ENCODE results near the gene RAB27B.

RAB27B gene, protein sequence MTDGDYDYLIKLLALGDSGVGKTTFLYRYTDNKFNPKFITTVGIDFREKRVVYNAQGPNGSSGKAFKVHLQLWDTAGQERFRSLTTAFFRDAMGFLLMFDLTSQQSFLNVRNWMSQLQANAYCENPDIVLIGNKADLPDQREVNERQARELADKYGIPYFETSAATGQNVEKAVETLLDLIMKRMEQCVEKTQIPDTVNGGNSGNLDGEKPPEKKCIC

DNA sequence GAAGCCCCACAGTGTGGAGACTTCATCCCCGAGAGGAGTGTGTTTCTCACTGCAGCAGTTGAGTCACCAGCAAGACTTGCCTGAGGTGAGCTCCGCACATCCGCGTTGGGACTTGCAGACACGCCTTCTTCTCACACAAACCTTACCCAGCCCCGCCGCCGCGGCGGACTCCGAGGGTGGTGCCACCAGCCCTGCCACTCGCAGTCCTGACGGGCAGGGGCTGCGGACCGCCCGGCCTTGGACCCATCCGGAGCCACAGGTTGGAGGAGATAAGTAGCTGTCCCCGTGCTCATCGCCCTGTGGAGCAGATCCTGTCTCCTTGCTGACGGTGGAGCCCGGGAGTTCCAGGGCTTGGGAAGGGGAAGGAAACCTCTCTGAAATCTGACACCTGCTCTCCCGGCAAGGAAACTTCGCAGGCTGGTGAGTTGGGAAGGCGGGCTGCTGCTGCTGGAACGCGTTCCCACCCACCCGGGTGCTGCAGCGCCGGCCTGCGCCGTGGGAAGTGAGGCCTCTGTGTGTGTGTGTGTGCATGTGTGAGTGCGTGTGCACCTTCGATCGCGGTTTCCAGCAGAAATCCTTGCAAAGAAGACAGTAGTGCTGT lies at the start of gene RAB27B:
RAB27B (plus strand) TSS at position 197 of the 601 bp plus-strand sequence. CDS start 49,109 bp downstream, outside the sequence.
- peak within 1 kb of the TSS; percentile 48 for H3K9ac ChIP-seq (ENCODE audit: insufficient read length)
- no peak for DNase-seq (ENCODE audit: low read depth, low spot score)
- H3K9me3 ChIP-seq (ENCODE audit: low read depth, low read length): no peaks in the 10 kb centered on the region
- TF ChIP-seq EZH2 (IDR thresholded peaks at IDR 0.05) (no peak), FOXP2 (optimal IDR thresholded peaks at IDR 0.05; ENCODE audit: control extremely low read depth, extremely low read length, insufficient read depth) (no peak), POLR2AphosphoS5 (IDR thresholded peaks at IDR 0.05; ENCODE audit: borderline replicate concordance, low read depth, low read length) (no peak)
- H3K36me3 ChIP-seq (ENCODE audit: insufficient read depth, low read length): no peaks in the 10 kb centered on the region
- H3K4me3 ChIP-seq: peak within 1 kb of the TSS; percentile 81
- no peak within 1 kb of the TSS for H3K27ac ChIP-seq

DNA sequence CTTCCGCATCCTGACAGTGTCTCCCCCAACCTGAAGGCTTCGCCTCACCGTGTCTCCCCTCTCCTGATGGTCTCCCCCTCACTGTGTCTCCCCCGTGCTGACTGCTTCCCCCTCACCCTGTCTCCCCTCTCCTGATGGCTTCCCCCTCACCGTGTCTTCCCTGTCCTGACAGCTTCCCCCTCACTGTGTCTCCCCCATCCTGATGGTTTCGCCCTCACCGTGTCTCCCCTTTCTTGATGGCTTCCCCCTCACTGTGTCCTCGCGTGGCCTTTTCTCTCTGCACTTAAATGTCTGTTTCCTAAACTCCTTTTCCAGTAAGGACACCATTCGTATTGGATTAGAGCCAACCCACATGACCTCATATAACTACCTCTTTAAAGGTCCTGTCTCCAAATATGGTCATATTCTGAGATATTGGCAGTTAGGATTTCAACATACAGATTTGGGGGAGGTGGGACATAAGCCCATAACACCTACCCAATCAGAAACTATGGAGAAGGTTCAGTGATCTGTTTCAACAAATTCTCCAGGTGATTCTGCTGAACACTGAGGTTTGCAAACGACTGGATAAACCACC lies 47.9 kb upstream of the RAB27B start:
- Histone ChIP-seq H3K9me3 (ENCODE audit: low read depth, low read length) (no peaks in the 10 kb centered on the region), H3K4me3 (no peak overlapping the region), H3K9ac (ENCODE audit: insufficient read length) (no peak overlapping the region), H3K27ac (no peak overlapping the region), H3K36me3 (ENCODE audit: insufficient read depth, low read length) (no peaks in the 10 kb centered on the region)
- TF ChIP-seq POLR2AphosphoS5 (IDR thresholded peaks at IDR 0.05; ENCODE audit: borderline replicate concordance, low read depth, low read length): no peak
- TF ChIP-seq EZH2 (IDR thresholded peaks at IDR 0.05): no peak
- no peak for TF ChIP-seq FOXP2 (optimal IDR thresholded peaks at IDR 0.05; ENCODE audit: control extremely low read depth, extremely low read length, insufficient read depth)
- DNase-seq (ENCODE audit: low read depth, low spot score): no peak

GRCh38 chr18:54780970-54781369 lies 47.3 kb upstream of the RAB27B start:
- Histone ChIP-seq H3K27ac (no peak overlapping the region), H3K4me3 (no peak overlapping the region), H3K9ac (ENCODE audit: insufficient read length) (no peak overlapping the region), H3K9me3 (ENCODE audit: low read depth, low read length) (no peaks in the 10 kb centered on the region), H3K36me3 (ENCODE audit: insufficient read depth, low read length) (no peaks in the 10 kb centered on the region)
- DNase-seq (ENCODE audit: low read depth, low spot score): no peak
- TF ChIP-seq POLR2AphosphoS5 (IDR thresholded peaks at IDR 0.05; ENCODE audit: borderline replicate concordance, low read depth, low read length) (no peak), EZH2 (IDR thresholded peaks at IDR 0.05) (no peak), FOXP2 (optimal IDR thresholded peaks at IDR 0.05; ENCODE audit: control extremely low read depth, extremely low read length, insufficient read depth) (no peak)

- Histone ChIP-seq H3K9ac (ENCODE audit: insufficient read length) (no peak overlapping the region), H3K36me3 (ENCODE audit: insufficient read depth, low read length) (no peaks in the 10 kb centered on the region), H3K27ac (no peak overlapping the region), H3K9me3 (ENCODE audit: low read depth, low read length) (no peaks in the 10 kb centered on the region), H3K4me3 (no peak overlapping the region)
- TF ChIP-seq POLR2AphosphoS5 (IDR thresholded peaks at IDR 0.05; ENCODE audit: borderline replicate concordance, low read depth, low read length) (no peak), EZH2 (IDR thresholded peaks at IDR 0.05) (no peak), FOXP2 (optimal IDR thresholded peaks at IDR 0.05; ENCODE audit: control extremely low read depth, extremely low read length, insufficient read depth) (no peak)
- DNase-seq (ENCODE audit: low read depth, low spot score): no peak
Measured at GRCh38 chr18:54783139-54783538, 45.1 kb upstream of the RAB27B start.

- H3K36me3 ChIP-seq (ENCODE audit: insufficient read depth, low read length): no peaks in the 10 kb centered on the region
- no peak overlapping the region for H3K27ac ChIP-seq
- TF ChIP-seq FOXP2 (optimal IDR thresholded peaks at IDR 0.05; ENCODE audit: control extremely low read depth, extremely low read length, insufficient read depth): no peak
- TF ChIP-seq EZH2 (IDR thresholded peaks at IDR 0.05): no peak
- H3K9ac ChIP-seq (ENCODE audit: insufficient read length): no peak overlapping the region
- DNase-seq (ENCODE audit: low read depth, low spot score): no peak
- H3K4me3 ChIP-seq: no peak overlapping the region
- H3K9me3 ChIP-seq (ENCODE audit: low read depth, low read length): no peaks in the 10 kb centered on the region
Measured at GRCh38 chr18:54786206-54786605, 42.1 kb upstream of the RAB27B start.

- no peak overlapping the region for H3K4me3 ChIP-seq
- H3K9me3 ChIP-seq (ENCODE audit: low read depth, low read length): no peaks in the 10 kb centered on the region
- H3K36me3 ChIP-seq (ENCODE audit: insufficient read depth, low read length): no peaks in the 10 kb centered on the region
- peak overlapping the region; percentile 30; the same call in 1 of the 2 replicates for H3K27ac ChIP-seq
- TF ChIP-seq EZH2 (IDR thresholded peaks at IDR 0.05) (no peak), FOXP2 (optimal IDR thresholded peaks at IDR 0.05; ENCODE audit: control extremely low read depth, extremely low read length, insufficient read depth) (no peak), POLR2AphosphoS5 (IDR thresholded peaks at IDR 0.05; ENCODE audit: borderline replicate concordance, low read depth, low read length) (no peak)
- H3K9ac ChIP-seq (ENCODE audit: insufficient read length): no peak overlapping the region
- DNase-seq (ENCODE audit: low read depth, low spot score): no peak
Measured at GRCh38 chr18:54787121-54787520, 41.2 kb upstream of the RAB27B start.

GRCh38 chr18:54787616-54788015 lies 40.7 kb upstream of the RAB27B start:
- Histone ChIP-seq H3K36me3 (ENCODE audit: insufficient read depth, low read length) (no peaks in the 10 kb centered on the region), H3K4me3 (no peak overlapping the region)

GRCh38 chr18:54790109-54790508 lies 38.2 kb upstream of the RAB27B start:
- DNase-seq (ENCODE audit: low read depth, low spot score): no peak

More at GRCh38 chr18:54787616-54788015, 40.7 kb upstream of the RAB27B start:
- no peak overlapping the region; the same call in 1 of the 2 replicates for H3K27ac ChIP-seq
- DNase-seq (ENCODE audit: low read depth, low spot score): no peak
- no peaks in the 10 kb centered on the region for H3K9me3 ChIP-seq (ENCODE audit: low read depth, low read length)
- no peak overlapping the region for H3K9ac ChIP-seq (ENCODE audit: insufficient read length)
- TF ChIP-seq EZH2 (IDR thresholded peaks at IDR 0.05) (no peak), FOXP2 (optimal IDR thresholded peaks at IDR 0.05; ENCODE audit: control extremely low read depth, extremely low read length, insufficient read depth) (no peak), POLR2AphosphoS5 (IDR thresholded peaks at IDR 0.05; ENCODE audit: borderline replicate concordance, low read depth, low read length) (no peak)

More at GRCh38 chr18:54790109-54790508, 38.2 kb upstream of the RAB27B start:
- H3K36me3 ChIP-seq (ENCODE audit: insufficient read depth, low read length): no peaks in the 10 kb centered on the region
- H3K4me3 ChIP-seq: no peak overlapping the region
- H3K27ac ChIP-seq: no peak overlapping the region
- H3K9me3 ChIP-seq (ENCODE audit: low read depth, low read length): no peaks in the 10 kb centered on the region
- no peak for TF ChIP-seq EZH2 (IDR thresholded peaks at IDR 0.05)
- TF ChIP-seq POLR2AphosphoS5 (IDR thresholded peaks at IDR 0.05; ENCODE audit: borderline replicate concordance, low read depth, low read length): no peak
- no peak for TF ChIP-seq FOXP2 (optimal IDR thresholded peaks at IDR 0.05; ENCODE audit: control extremely low read depth, extremely low read length, insufficient read depth)
- H3K9ac ChIP-seq (ENCODE audit: insufficient read length): no peak overlapping the region
